Liver (tissue), 3 donors: ENCODE results near the gene PPARD.

Experiments
- ATF3 ChIP-seq: IDR thresholded peaks from 2 replicates; pipeline ENCODE4 v1.6.1; 2016; ENCODE audit warnings: antibody characterized with exemption
- CTCF ChIP-seq: fragments of 150-350 bp; IDR thresholded peaks from 2 replicates; pipeline ENCODE4 v1.5.1; 2017; ENCODE audit warnings: improper control_type of control experiment, low read depth, low read length; ENCODE audit not compliant: missing input control
- MAX ChIP-seq: IDR thresholded peaks from 2 replicates; pipeline ENCODE4 v1.6.1; 2016; ENCODE audit warnings: antibody characterized with exemption
- REST ChIP-seq: IDR thresholded peaks from 2 replicates; pipeline ENCODE4 v1.6.1; 2016; ENCODE audit warnings: antibody characterized with exemption, mild to moderate bottlenecking
- donor health status: healthy.
- donor health status: healthy.

- TF ChIP-seq REST (no peak), CTCF (no peak), MAX (no peak), ATF3 (no peak)
Measured at GRCh38 chr6:35359744-35360348, 17.5 kb downstream of the PPARD start.
